ENCODE data around the gene GP5. TPM values are rescaled to one million over a fixed set of nuclear protein-coding genes. Genes with fewer than 3 reads are reported as not detected.
A peak's percentile ranks its signal among the peaks of the same experiment; 100 is the strongest.

GP5 gene
- polyA plus RNA-seq, 1 of the 3 experiments (the other 2 are of a cell fraction) = 0.13 TPM

- 21% methylated on average over 11 of the region's 20 CpGs for WGBS (ENCODE audit: low lambda C conversion rate)
- Histone ChIP-seq H3K4me3 (ENCODE audit: low read depth in 2 of 2, low read length in 1 of 2) (no peak overlapping the region), H3K9me3 (no peaks in the 10 kb centered on the region), H3K79me2 (ENCODE audit: insufficient read depth) (no peaks in the 10 kb centered on the region), H3K36me3 (replicated peaks in 1 of 2; ENCODE audit: control insufficient read depth in 1 of 2, insufficient read depth in 2 of 2, low read length in 1 of 2) (no peaks in the 10 kb centered on the region), H3K9ac (no peak overlapping the region), H3K27me3 (ENCODE audit: insufficient read depth) (no peaks in the 10 kb centered on the region; the same call in 1 of the 2 replicates), H3K27ac (ENCODE audit: low read depth in 2 of 2, low read length in 1 of 2) (peak overlapping the region; percentile 20 to 74; a peak in 3 of 4 replicates), H2AFZ (ENCODE audit: low read depth) (peak overlapping the region; percentile 20; the same call in 1 of the 2 replicates), H3K9me2 (no peaks in the 10 kb centered on the region), H3K4me1 (ENCODE audit: control insufficient read depth in 1 of 2, insufficient read depth in 2 of 2, low read depth in 1 of 2, low read length in 1 of 2) (peaks cover 15 to 41% of the 10 kb centered on the region in 2 experiments; a peak in 3 of 4 replicates), H3F3A (replicated peaks; ENCODE audit: insufficient read depth) (no peaks in the 10 kb centered on the region), H3K4me2 (peak overlapping the region; percentile 44; the same call in 1 of the 2 replicates), H4K20me1 (ENCODE audit: insufficient read depth) (no peaks in the 10 kb centered on the region)
- peak; percentile 72 for DNase-seq
- POLR2A ChIA-PET = no interaction called here
- CTCF ChIA-PET = interaction anchor here (1.3 to 9.4 kb wide), 5 partner anchors 15 to 41 kb away, joined by 3 to 85 read pairs (median 10); no protein-coding TSS in a partner anchor
- TF ChIP-seq NFIC (IDR thresholded peaks at IDR 0.05; ENCODE audit: borderline replicate concordance) (no peak), FOXM1 (IDR thresholded peaks at IDR 0.05; ENCODE audit: low read depth) (no peak), EZH2phosphoT487 (IDR thresholded peaks at IDR 0.05; ENCODE audit: borderline replicate concordance, low read depth) (no peak), POLR2AphosphoS5 (IDR thresholded peaks at IDR 0.05; ENCODE audit: low read depth, low read length) (no peak), EP300 (IDR thresholded peaks at IDR 0.05; ENCODE audit: borderline replicate concordance in 1 of 2, low read depth in 1 of 2, low read length in 1 of 2) (peak in 1 of 2 experiments; percentile 78; a peak in 2 of 4 replicates), MXI1 (IDR thresholded peaks at IDR 0.05; ENCODE audit: low read depth, low read length) (peak; percentile 88), TAF1 (IDR thresholded peaks at IDR 0.05; ENCODE audit: borderline replicate concordance, low read depth, low read length) (no peak), YY1 (IDR thresholded peaks at IDR 0.05; ENCODE audit: low read depth) (no peak), NRF1 (IDR thresholded peaks at IDR 0.05; ENCODE audit: low read depth, low read length) (no peak), TCF12 (IDR thresholded peaks at IDR 0.05) (peak; percentile 24), SMC3 (IDR thresholded peaks at IDR 0.05; ENCODE audit: low read depth, low read length) (no peak), GABPA (IDR thresholded peaks at IDR 0.05; ENCODE audit: low read depth) (no peak), SIN3A (IDR thresholded peaks at IDR 0.05; ENCODE audit: borderline replicate concordance, low read depth, low read length) (no peak), TEAD4 (IDR thresholded peaks at IDR 0.05; ENCODE audit: borderline replicate concordance, insufficient read depth) (no peak), FOSL2 (IDR thresholded peaks at IDR 0.05; ENCODE audit: borderline replicate concordance, low read depth) (no peak), MEF2A (IDR thresholded peaks at IDR 0.05; ENCODE audit: borderline replicate concordance, low read depth) (no peak), ELF1 (IDR thresholded peaks at IDR 0.05) (no peak), RCOR1 (IDR thresholded peaks at IDR 0.05; ENCODE audit: low read length) (no peak; the same call in none of the 2 replicates), FOXJ3 (CRISPR knock-in tag; IDR thresholded peaks at IDR 0.05) (0 out of 2 replicates have a peak, but pooled peaks have one; percentile 61), CHD2 (IDR thresholded peaks at IDR 0.05; ENCODE audit: low read length, partially characterized antibody) (peak; percentile 54), RFX5 (IDR thresholded peaks at IDR 0.05; ENCODE audit: low read length) (no peak), RAD21 (IDR thresholded peaks at IDR 0.05; ENCODE audit: low read length) (no peak)
- TF ChIP-seq, protein P1, sequence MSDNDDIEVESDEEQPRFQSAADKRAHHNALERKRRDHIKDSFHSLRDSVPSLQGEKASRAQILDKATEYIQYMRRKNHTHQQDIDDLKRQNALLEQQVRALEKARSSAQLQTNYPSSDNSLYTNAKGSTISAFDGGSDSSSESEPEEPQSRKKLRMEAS (IDR thresholded peaks at IDR 0.05; ENCODE audit: low read depth) = 0 out of 2 replicates have a peak, but pooled peaks have one; percentile 42
- TF ChIP-seq, protein P2, sequence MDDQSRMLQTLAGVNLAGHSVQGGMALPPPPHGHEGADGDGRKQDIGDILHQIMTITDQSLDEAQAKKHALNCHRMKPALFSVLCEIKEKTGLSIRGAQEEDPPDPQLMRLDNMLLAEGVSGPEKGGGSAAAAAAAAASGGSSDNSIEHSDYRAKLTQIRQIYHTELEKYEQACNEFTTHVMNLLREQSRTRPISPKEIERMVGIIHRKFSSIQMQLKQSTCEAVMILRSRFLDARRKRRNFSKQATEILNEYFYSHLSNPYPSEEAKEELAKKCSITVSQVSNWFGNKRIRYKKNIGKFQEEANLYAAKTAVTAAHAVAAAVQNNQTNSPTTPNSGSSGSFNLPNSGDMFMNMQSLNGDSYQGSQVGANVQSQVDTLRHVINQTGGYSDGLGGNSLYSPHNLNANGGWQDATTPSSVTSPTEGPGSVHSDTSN (IDR thresholded peaks at IDR 0.05) = peak; percentile 81
- TF ChIP-seq, protein P3, sequence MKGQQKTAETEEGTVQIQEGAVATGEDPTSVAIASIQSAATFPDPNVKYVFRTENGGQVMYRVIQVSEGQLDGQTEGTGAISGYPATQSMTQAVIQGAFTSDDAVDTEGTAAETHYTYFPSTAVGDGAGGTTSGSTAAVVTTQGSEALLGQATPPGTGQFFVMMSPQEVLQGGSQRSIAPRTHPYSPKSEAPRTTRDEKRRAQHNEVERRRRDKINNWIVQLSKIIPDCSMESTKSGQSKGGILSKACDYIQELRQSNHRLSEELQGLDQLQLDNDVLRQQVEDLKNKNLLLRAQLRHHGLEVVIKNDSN (IDR thresholded peaks at IDR 0.05; ENCODE audit: borderline replicate concordance, low read depth) = no peak
- TF ChIP-seq, protein P4, sequence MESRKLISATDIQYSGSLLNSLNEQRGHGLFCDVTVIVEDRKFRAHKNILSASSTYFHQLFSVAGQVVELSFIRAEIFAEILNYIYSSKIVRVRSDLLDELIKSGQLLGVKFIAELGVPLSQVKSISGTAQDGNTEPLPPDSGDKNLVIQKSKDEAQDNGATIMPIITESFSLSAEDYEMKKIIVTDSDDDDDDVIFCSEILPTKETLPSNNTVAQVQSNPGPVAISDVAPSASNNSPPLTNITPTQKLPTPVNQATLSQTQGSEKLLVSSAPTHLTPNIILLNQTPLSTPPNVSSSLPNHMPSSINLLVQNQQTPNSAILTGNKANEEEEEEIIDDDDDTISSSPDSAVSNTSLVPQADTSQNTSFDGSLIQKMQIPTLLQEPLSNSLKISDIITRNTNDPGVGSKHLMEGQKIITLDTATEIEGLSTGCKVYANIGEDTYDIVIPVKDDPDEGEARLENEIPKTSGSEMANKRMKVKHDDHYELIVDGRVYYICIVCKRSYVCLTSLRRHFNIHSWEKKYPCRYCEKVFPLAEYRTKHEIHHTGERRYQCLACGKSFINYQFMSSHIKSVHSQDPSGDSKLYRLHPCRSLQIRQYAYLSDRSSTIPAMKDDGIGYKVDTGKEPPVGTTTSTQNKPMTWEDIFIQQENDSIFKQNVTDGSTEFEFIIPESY (IDR thresholded peaks at IDR 0.05; ENCODE audit: borderline replicate concordance, low read depth) = no peak
Measured at GRCh38 chr3:194364652-194365434, 34.2 kb downstream of the GP5 start.
